GM12865 (cell line): Measurements from ENCODE around the gene ANKH.
A peak's percentile ranks its signal among the peaks of the same experiment; 100 is the strongest.
"Not testable (repeated sequence)": the region's sequence is repeated elsewhere in the genome, so short reads cannot be mapped to it uniquely, and the experiment has no call there.

Experiments used
- DNase-seq: peaks from one replicate; pipeline ENCODE4 v3.0.0; 2010; ENCODE audit warnings: low read depth
- H3K4me3 ChIP-seq: 2 replicates; pipeline ENCODE4 v1.5.1; 2011; ENCODE audit warnings: mild to moderate bottlenecking, low read depth, low read length, control low read depth
- TF ChIP-seq, protein P1 (sequence below): IDR thresholded peaks from 2 replicates; pipeline ENCODE4 v1.5.1; 2011; ENCODE audit warnings: low read length, control low read depth, low read depth, inconsistent platforms; ENCODE audit not compliant: insufficient read depth; ENCODE audit errors: missing control alignments

The ANKH gene

GRCh38 chr5:14829396-14829795 lies 42.2 kb downstream of the ANKH start:
- H3K4me3 ChIP-seq, result no peak overlapping the region
- DNase-seq, result no peak
- TF ChIP-seq, protein P1, sequence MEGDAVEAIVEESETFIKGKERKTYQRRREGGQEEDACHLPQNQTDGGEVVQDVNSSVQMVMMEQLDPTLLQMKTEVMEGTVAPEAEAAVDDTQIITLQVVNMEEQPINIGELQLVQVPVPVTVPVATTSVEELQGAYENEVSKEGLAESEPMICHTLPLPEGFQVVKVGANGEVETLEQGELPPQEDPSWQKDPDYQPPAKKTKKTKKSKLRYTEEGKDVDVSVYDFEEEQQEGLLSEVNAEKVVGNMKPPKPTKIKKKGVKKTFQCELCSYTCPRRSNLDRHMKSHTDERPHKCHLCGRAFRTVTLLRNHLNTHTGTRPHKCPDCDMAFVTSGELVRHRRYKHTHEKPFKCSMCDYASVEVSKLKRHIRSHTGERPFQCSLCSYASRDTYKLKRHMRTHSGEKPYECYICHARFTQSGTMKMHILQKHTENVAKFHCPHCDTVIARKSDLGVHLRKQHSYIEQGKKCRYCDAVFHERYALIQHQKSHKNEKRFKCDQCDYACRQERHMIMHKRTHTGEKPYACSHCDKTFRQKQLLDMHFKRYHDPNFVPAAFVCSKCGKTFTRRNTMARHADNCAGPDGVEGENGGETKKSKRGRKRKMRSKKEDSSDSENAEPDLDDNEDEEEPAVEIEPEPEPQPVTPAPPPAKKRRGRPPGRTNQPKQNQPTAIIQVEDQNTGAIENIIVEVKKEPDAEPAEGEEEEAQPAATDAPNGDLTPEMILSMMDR, result no peak

DNA sequence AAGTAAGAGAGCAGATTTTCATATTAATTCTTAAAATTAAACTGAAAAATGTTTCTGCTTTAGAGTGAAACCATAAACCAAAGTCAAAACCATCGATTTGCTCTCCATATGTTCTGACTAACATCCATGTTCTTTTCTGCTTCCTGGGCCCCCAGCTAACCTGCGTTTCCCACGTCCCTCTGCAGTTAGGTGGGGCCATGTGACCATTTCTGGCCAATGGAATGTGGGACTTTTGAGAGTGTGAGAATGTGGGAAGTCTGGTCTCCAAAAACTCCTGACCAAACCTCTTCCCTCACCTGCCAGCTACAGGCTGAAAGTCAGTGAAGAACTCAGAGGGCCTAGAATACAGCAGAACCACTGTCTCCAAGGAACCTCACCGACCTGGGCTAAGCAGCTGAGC lies 44.9 kb downstream of the ANKH start:
- no peak for DNase-seq
- TF ChIP-seq, protein P1, result no peak

GRCh38 chr5:14825977-14826376 lies 45.6 kb downstream of the ANKH start:
- no peak for DNase-seq
- TF ChIP-seq, protein P1, result no peak

More for the DNA sequence above, 44.9 kb downstream of the ANKH start:
- H3K4me3 ChIP-seq, result no peak overlapping the region

DNA sequence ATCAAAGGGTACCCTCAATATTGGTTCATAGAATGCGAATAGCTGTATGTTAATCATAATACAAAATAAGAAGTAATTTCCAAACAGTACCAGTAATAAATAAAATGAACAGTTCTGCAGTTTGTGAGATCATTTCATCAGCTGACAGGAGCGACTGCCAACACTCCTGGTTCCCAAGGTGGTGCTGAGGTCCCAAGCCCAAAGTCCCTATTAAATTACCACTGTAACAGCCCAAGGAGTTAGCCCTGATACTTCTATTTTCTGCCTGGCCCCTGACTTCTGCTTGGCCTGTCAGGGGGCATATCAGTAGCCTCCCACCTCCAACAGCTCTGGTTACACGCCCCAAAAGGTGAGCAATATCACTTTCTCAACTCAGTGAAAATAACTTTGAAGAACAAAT lies 47.1 kb downstream of the ANKH start:
- no peak overlapping the region for H3K4me3 ChIP-seq
- no peak for DNase-seq
- TF ChIP-seq, protein P1, result no peak

More at GRCh38 chr5:14825977-14826376, 45.6 kb downstream of the ANKH start:
- H3K4me3 ChIP-seq, result no peak overlapping the region

DNA sequence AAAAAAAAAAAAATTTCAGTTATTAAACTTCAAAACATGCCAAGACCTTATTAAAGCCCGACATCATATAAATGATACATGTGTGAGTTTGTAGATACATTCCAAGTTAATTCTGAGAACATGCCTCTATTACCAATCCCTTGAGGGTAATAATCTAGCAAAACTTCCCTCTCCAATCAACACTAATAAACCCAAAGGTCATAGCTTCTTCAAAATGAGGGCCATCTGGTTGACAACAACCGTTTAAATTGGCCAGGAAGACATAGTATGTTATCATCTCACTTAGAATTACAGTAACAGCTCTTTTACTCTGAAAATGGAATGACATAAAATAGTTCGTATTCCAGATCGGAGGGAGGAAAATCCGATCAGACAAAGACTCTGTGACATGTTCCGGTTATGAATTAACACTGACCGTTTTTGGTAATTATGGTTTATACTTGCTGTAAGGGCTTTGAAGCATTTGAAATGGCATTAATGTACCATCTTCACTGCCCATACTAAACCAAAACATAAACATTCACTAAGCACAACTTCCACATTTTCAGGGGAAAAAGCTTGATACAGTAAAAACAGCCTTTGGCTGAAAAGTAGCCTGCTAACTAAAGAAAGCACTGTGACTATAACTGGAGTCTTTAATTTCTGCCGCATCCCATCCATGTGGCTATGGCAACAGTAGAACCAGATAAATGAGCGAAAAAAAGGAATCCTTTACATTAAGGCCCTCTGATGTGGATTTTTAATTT lies 50.3 kb downstream of the ANKH start:
- no peak for DNase-seq
- TF ChIP-seq, protein P1, result no peak
- no peak overlapping the region for H3K4me3 ChIP-seq

GRCh38 chr5:14818931-14819790 lies 52.4 kb downstream of the ANKH start:
- no peak overlapping the region for H3K4me3 ChIP-seq
- TF ChIP-seq, protein P1, result no peak
- peak; percentile 36 for DNase-seq

DNA sequence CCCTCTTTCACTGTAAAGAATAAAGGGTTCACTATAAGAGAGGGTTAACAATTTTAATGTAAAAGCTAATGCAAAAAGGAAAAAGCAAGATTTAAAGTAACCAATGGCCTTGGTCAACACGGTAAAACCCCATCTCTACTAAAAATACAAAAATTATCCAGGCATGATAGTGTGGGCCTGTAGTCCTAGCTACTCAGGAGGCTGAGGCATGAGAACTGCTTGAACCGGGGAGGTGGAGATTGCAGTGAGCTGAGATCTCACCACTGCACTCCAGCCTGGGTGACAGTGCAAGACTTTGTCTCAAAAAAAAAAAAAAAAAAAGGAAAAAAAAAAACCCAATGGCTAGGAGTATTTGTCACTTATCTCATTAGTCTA lies 53.8 kb downstream of the ANKH start:
- DNase-seq, H3K4me3 ChIP-seq: not testable (repeated sequence)
